ENCODE measurements around the gene NF1. TPM values are rescaled to one million over a fixed set of nuclear protein-coding genes. Genes with fewer than 3 reads are reported as not detected.
"Not testable (repeated sequence)": the region's sequence is repeated elsewhere in the genome, so short reads cannot be mapped to it uniquely, and the experiment has no call there.

NF1 gene
- total RNA-seq, 1 donor from 2014 or later = 53.7 TPM

DNA sequence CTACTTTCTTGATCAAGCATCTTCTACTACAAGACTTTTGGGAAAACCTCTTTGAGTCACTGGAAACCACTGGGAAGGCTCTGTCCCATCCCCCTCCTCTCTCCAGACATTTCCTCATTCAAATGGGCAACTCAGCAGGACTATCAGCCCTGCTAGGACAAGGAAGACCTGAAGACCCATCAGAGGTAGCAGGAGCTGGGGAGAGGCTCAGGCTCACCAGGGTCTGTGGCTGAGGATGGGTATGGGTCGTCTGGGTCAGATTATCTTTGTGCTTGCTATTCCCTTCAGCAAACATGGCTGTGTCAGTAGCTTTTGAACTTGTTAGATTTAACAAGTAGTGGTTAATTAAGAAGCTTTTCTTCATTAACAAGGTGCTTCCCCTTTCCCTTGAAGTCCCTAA, 15.0 kb upstream of the NF1 start:
- DNase-seq (ENCODE audit: low read depth) (no peak), FAIRE-seq (no peak)
- Mint-ChIP-seq H3K27ac (ENCODE audit: unreplicated experiment) (no peak overlapping the region), H3K4me3 (ENCODE audit: unreplicated experiment) (no peak overlapping the region), H3K4me1 (ENCODE audit: low read depth, unreplicated experiment) (peaks cover 7% of the 10 kb centered on the region), H3K9me3 (ENCODE audit: unreplicated experiment) (no peaks in the 10 kb centered on the region), H3K27me3 (ENCODE audit: low read depth, unreplicated experiment) (no peaks in the 10 kb centered on the region), H3K36me3 (ENCODE audit: low read depth, unreplicated experiment) (peaks cover 2% of the 10 kb centered on the region)
- H2AFZ ChIP-seq (ENCODE audit: low read depth, low read length) = no peak overlapping the region
- no peak overlapping the region for H3K9ac ChIP-seq (ENCODE audit: low read length)
- peaks cover 1% of the 10 kb centered on the region for H3K4me1 ChIP-seq (ENCODE audit: insufficient read depth, low read length)
- H3K27me3 ChIP-seq (ENCODE audit: insufficient read depth, low read length) = no peaks in the 10 kb centered on the region
- H3K79me2 ChIP-seq (ENCODE audit: insufficient read depth, low read length) = no peaks in the 10 kb centered on the region
- H3K4me3 ChIP-seq (ENCODE audit: insufficient read depth, low read depth, low read length) = no peak overlapping the region
- H4K20me1 ChIP-seq (ENCODE audit: insufficient read depth, low read length) = no peaks in the 10 kb centered on the region
- H3K9me3 ChIP-seq (ENCODE audit: insufficient read depth, low read depth, low read length) = no peaks in the 10 kb centered on the region
- TF ChIP-seq CTCF (IDR thresholded peaks at IDR 0.05; ENCODE audit: insufficient read depth, low read depth, low read length) (no peak), EZH2 (IDR thresholded peaks at IDR 0.05; ENCODE audit: insufficient read depth, low read length) (no peak)
- no peak overlapping the region for H3K27ac ChIP-seq (ENCODE audit: low read depth, low read length)
- no peak overlapping the region for H3K4me2 ChIP-seq (ENCODE audit: low read length)
- H3K36me3 ChIP-seq (ENCODE audit: insufficient read depth, low read length) = no peaks in the 10 kb centered on the region

DNA sequence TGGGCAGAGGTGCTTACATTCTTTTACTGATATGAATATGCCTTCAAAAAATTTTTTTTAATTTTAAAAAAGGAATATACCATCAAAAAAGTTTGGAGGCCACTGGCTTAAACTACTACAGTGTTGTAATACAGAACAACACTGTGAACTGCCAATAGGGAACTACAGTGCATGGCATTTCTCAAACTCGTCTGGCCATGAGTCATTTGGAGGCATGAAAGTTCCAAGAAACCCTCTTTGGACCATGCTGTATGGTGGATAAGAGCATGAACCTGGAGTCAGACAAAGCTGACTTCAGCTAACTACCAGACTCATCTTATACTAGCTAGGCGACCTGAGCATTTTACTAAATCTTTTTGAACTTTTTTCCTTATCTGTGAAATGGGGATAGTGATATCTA, 9.2 kb upstream of the NF1 start:
- Mint-ChIP-seq H3K27ac (ENCODE audit: unreplicated experiment) (no peak overlapping the region), H3K9me3 (ENCODE audit: unreplicated experiment) (no peaks in the 10 kb centered on the region), H3K4me1 (ENCODE audit: low read depth, unreplicated experiment) (no peaks in the 10 kb centered on the region), H3K36me3 (ENCODE audit: low read depth, unreplicated experiment) (peaks cover 2% of the 10 kb centered on the region), H3K4me3 (ENCODE audit: unreplicated experiment) (no peak overlapping the region), H3K27me3 (ENCODE audit: low read depth, unreplicated experiment) (no peaks in the 10 kb centered on the region)
- no peak for FAIRE-seq
- Histone ChIP-seq H3K36me3 (ENCODE audit: insufficient read depth, low read length) (no peaks in the 10 kb centered on the region), H3K4me2 (ENCODE audit: low read length) (no peak overlapping the region), H3K27ac (ENCODE audit: low read depth, low read length) (no peak overlapping the region), H3K27me3 (ENCODE audit: insufficient read depth, low read length) (no peaks in the 10 kb centered on the region), H3K4me3 (ENCODE audit: insufficient read depth, low read depth, low read length) (no peak overlapping the region), H3K79me2 (ENCODE audit: insufficient read depth, low read length) (no peaks in the 10 kb centered on the region), H3K9ac (ENCODE audit: low read length) (no peak overlapping the region), H3K9me3 (ENCODE audit: insufficient read depth, low read depth, low read length) (no peaks in the 10 kb centered on the region), H4K20me1 (ENCODE audit: insufficient read depth, low read length) (no peaks in the 10 kb centered on the region), H2AFZ (ENCODE audit: low read depth, low read length) (no peak overlapping the region), H3K4me1 (ENCODE audit: insufficient read depth, low read length) (no peaks in the 10 kb centered on the region)
- peak; percentile 60 for DNase-seq (ENCODE audit: low read depth)
- TF ChIP-seq CTCF (IDR thresholded peaks at IDR 0.05; ENCODE audit: insufficient read depth, low read depth, low read length) = no peak
- no peak for TF ChIP-seq EZH2 (IDR thresholded peaks at IDR 0.05; ENCODE audit: insufficient read depth, low read length)

DNA sequence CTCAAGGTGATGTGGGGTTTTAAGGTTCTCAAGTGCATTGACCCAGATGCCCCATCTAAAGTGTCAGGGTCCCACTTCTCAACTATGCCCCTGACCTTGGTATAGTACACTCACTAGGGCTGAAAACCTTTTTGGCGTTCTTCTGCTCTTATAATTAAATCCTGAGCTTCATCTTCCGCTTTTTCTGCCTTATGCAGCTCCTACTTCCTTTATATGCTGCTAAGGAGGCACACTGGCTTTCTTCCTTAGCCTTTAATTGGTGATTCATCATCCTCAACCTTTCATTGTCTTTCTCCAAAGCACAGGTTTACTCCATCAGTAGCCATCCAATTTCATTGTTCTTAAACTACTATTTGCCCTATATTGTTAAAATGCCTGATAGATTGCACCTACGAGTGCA, 5.3 kb upstream of the NF1 start:
- DNase-seq (ENCODE audit: low read depth) (no peak), FAIRE-seq (no peak)
- no peak overlapping the region for H2AFZ ChIP-seq (ENCODE audit: low read depth, low read length)
- no peak overlapping the region for H3K4me2 ChIP-seq (ENCODE audit: low read length)
- no peaks in the 10 kb centered on the region for H3K36me3 ChIP-seq (ENCODE audit: insufficient read depth, low read length)
- H3K4me3 Mint-ChIP-seq (ENCODE audit: unreplicated experiment) = no peak overlapping the region
- H3K27me3 ChIP-seq (ENCODE audit: insufficient read depth, low read length) = no peaks in the 10 kb centered on the region
- peaks cover 6% of the 10 kb centered on the region for H3K4me1 Mint-ChIP-seq (ENCODE audit: low read depth, unreplicated experiment)
- H3K79me2 ChIP-seq (ENCODE audit: insufficient read depth, low read length) = no peaks in the 10 kb centered on the region
- H3K9me3 ChIP-seq (ENCODE audit: insufficient read depth, low read depth, low read length) = no peaks in the 10 kb centered on the region
- no peaks in the 10 kb centered on the region for H4K20me1 ChIP-seq (ENCODE audit: insufficient read depth, low read length)
- no peaks in the 10 kb centered on the region for H3K9me3 Mint-ChIP-seq (ENCODE audit: unreplicated experiment)
- H3K27ac ChIP-seq (ENCODE audit: low read depth, low read length) = no peak overlapping the region
- H3K36me3 Mint-ChIP-seq (ENCODE audit: low read depth, unreplicated experiment) = no peaks in the 10 kb centered on the region
- no peak overlapping the region for H3K4me3 ChIP-seq (ENCODE audit: insufficient read depth, low read depth, low read length)
- H3K9ac ChIP-seq (ENCODE audit: low read length) = no peak overlapping the region
- H3K27me3 Mint-ChIP-seq (ENCODE audit: low read depth, unreplicated experiment) = no peaks in the 10 kb centered on the region
- no peak overlapping the region for H3K27ac Mint-ChIP-seq (ENCODE audit: unreplicated experiment)
- peaks cover 5% of the 10 kb centered on the region for H3K4me1 ChIP-seq (ENCODE audit: insufficient read depth, low read length)
- TF ChIP-seq EZH2 (IDR thresholded peaks at IDR 0.05; ENCODE audit: insufficient read depth, low read length) (no peak), CTCF (IDR thresholded peaks at IDR 0.05; ENCODE audit: insufficient read depth, low read depth, low read length) (no peak)

GRCh38 chr17:31090650-31091049, 4.1 kb upstream of the NF1 start:
- H3K27ac Mint-ChIP-seq (ENCODE audit: unreplicated experiment); H3K27me3 Mint-ChIP-seq (ENCODE audit: low read depth, unreplicated experiment); H3K4me1 ChIP-seq (ENCODE audit: insufficient read depth, low read length); H3K9me3 ChIP-seq (ENCODE audit: insufficient read depth, low read depth, low read length); H3K9me3 Mint-ChIP-seq (ENCODE audit: unreplicated experiment); H2AFZ ChIP-seq (ENCODE audit: low read depth, low read length); DNase-seq (ENCODE audit: low read depth); H3K4me2 ChIP-seq (ENCODE audit: low read length); H3K9ac ChIP-seq (ENCODE audit: low read length); H3K36me3 ChIP-seq (ENCODE audit: insufficient read depth, low read length); H3K4me3 Mint-ChIP-seq (ENCODE audit: unreplicated experiment); H3K27ac ChIP-seq (ENCODE audit: low read depth, low read length); H3K79me2 ChIP-seq (ENCODE audit: insufficient read depth, low read length); H4K20me1 ChIP-seq (ENCODE audit: insufficient read depth, low read length); H3K36me3 Mint-ChIP-seq (ENCODE audit: low read depth, unreplicated experiment); FAIRE-seq; H3K4me1 Mint-ChIP-seq (ENCODE audit: low read depth, unreplicated experiment); H3K4me3 ChIP-seq (ENCODE audit: insufficient read depth, low read depth, low read length); H3K27me3 ChIP-seq (ENCODE audit: insufficient read depth, low read length): not testable (repeated sequence)

Measured in astrocyte (in vitro differentiated cells and primary cell).